Cardiac muscle cell (in vitro differentiated cells and primary cell): ENCODE data around the gene LSM14B. TPM values are rescaled to one million over a fixed set of nuclear protein-coding genes. Genes with fewer than 3 reads are reported as not detected.

ENCODE experiments used
- DNase-seq, 2 donors: peaks; one replicate each; pipeline versions ENCODE4 v3.0.0 to v3.0.0-alpha.2; 2010 to 2017; ENCODE audit warnings: low read depth in 1 of 2, low spot score in 1 of 2
- H3K27ac ChIP-seq: fragments of 200-600 bp; sonication (generic); 2 replicates; pipeline ENCODE4 v1.5.1; 2016
- H3K27me3 ChIP-seq: fragments of 200-600 bp; sonication (generic); 2 replicates; pipeline ENCODE4 v1.6.0; 2016; ENCODE audit warnings: control low read depth
- H3K36me3 ChIP-seq: fragments of 200-600 bp; sonication (generic); 2 replicates; pipeline ENCODE4 v1.5.1; 2016; ENCODE audit warnings: control low read depth
- H3K4me1 ChIP-seq: fragments of 200-600 bp; sonication (generic); 2 replicates; pipeline ENCODE4 v1.8.1; 2017; ENCODE audit warnings: low read depth, mild to moderate bottlenecking, mixed run types
- H3K4me3 ChIP-seq: fragments of 200-600 bp; sonication (generic); 2 replicates; pipeline ENCODE4 v1.5.1; 2016; ENCODE audit warnings: mild to moderate bottlenecking
- H3K9me3 ChIP-seq: fragments of 200-600 bp; sonication (generic); 2 replicates; pipeline ENCODE4 v1.5.1; 2017; ENCODE audit warnings: low read depth, mild to moderate bottlenecking, control low read depth
- polyA plus RNA-seq: library from polyadenylated mRNA; unstranded; fragments of >200 nt; fragmentation: Nextera tagmentation; extraction: Ambion mirVana; gene quantifications from 2 replicates; pipeline ENCODE4 v1.2.1, GENCODE V29; 2016
- total RNA-seq: library from RNA; depleted of rRNA; stranded (reverse); fragments of >200 nt; gene quantifications from 2 replicates; pipeline ENCODE4 v1.2.3, GENCODE V29; 2016
- TF ChIP-seq, protein P1 (sequence below): IDR thresholded peaks from 2 replicates; pipeline ENCODE4 v1.5.1; 2012; ENCODE audit warnings: low read depth, mild to moderate bottlenecking, low read length

The LSM14B gene
- total and polyA plus RNA-seq, 2 experiments from 2014 or later = 6.5 to 71.8 TPM

- H3K9me3 ChIP-seq = no peaks in the 10 kb centered on the region
- peaks cover 26% of the 10 kb centered on the region for H3K36me3 ChIP-seq
- TF ChIP-seq, protein P1, sequence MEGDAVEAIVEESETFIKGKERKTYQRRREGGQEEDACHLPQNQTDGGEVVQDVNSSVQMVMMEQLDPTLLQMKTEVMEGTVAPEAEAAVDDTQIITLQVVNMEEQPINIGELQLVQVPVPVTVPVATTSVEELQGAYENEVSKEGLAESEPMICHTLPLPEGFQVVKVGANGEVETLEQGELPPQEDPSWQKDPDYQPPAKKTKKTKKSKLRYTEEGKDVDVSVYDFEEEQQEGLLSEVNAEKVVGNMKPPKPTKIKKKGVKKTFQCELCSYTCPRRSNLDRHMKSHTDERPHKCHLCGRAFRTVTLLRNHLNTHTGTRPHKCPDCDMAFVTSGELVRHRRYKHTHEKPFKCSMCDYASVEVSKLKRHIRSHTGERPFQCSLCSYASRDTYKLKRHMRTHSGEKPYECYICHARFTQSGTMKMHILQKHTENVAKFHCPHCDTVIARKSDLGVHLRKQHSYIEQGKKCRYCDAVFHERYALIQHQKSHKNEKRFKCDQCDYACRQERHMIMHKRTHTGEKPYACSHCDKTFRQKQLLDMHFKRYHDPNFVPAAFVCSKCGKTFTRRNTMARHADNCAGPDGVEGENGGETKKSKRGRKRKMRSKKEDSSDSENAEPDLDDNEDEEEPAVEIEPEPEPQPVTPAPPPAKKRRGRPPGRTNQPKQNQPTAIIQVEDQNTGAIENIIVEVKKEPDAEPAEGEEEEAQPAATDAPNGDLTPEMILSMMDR = no peak
- H3K4me3 ChIP-seq = no peak overlapping the region
- no peaks in the 10 kb centered on the region for H3K27me3 ChIP-seq
- H3K4me1 ChIP-seq = peaks cover 3% of the 10 kb centered on the region
- no peak for DNase-seq
- no peak overlapping the region for H3K27ac ChIP-seq
Observed at GRCh38 chr20:62176866-62177265, 54.6 kb downstream of the LSM14B start.

- TF ChIP-seq, protein P1 = no peak
- H3K27ac ChIP-seq = no peak overlapping the region
- H3K4me1 ChIP-seq = peaks cover 7% of the 10 kb centered on the region
- peaks cover 26% of the 10 kb centered on the region for H3K36me3 ChIP-seq
- no peak overlapping the region for H3K4me3 ChIP-seq
- no peaks in the 10 kb centered on the region for H3K27me3 ChIP-seq
- no peaks in the 10 kb centered on the region for H3K9me3 ChIP-seq
- DNase-seq = no peak
Observed at GRCh38 chr20:62177307-62177706, 55.0 kb downstream of the LSM14B start.

- H3K4me3 ChIP-seq = no peak overlapping the region
- H3K4me1 ChIP-seq = peaks cover 7% of the 10 kb centered on the region
- no peak overlapping the region for H3K27ac ChIP-seq
- TF ChIP-seq, protein P1 = no peak
- H3K27me3 ChIP-seq = no peaks in the 10 kb centered on the region
- H3K36me3 ChIP-seq = peaks cover 15% of the 10 kb centered on the region
- no peaks in the 10 kb centered on the region for H3K9me3 ChIP-seq
- no peak for DNase-seq
Observed at GRCh38 chr20:62178316-62179161, 56.3 kb downstream of the LSM14B start.

GRCh38 chr20:62179162-62179504, 56.9 kb downstream of the LSM14B start:
- Histone ChIP-seq H3K4me1 (peaks cover 10% of the 10 kb centered on the region), H3K4me3 (no peak overlapping the region), H3K27me3 (no peaks in the 10 kb centered on the region), H3K9me3 (no peaks in the 10 kb centered on the region), H3K27ac (no peak overlapping the region), H3K36me3 (peaks cover 15% of the 10 kb centered on the region)
- TF ChIP-seq, protein P1 = no peak
- DNase-seq = no peak

DNA sequence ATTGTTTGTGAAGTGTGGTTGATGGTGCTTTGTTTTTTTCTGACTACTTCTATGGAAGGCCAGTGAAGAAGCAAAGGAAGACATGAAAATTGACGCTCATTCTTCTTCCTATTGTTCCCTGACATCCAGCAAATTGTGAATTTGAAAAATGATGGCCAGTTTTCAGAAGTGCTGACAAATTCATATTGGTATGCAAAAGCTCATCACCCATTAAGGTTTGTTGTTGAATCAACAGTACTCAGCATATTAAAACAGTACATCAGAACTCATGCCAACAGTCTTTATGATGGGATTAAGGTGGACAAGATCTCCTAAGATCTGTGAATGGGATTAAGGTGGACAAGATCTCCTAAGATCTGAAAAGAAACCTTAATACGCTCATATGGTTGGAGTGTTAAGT, 59.5 kb downstream of the LSM14B start:
- no peaks in the 10 kb centered on the region for H3K9me3 ChIP-seq
- TF ChIP-seq, protein P1 = no peak
- H3K27ac ChIP-seq = peak overlapping the region; percentile 90
- no peak for DNase-seq
- peaks cover 10% of the 10 kb centered on the region for H3K4me1 ChIP-seq
- peak overlapping the region; percentile 54 for H3K4me3 ChIP-seq
- H3K36me3 ChIP-seq = peaks cover 7% of the 10 kb centered on the region
- no peaks in the 10 kb centered on the region for H3K27me3 ChIP-seq
